ENCODE results near the gene TLCD3A. TPM values are rescaled to one million over a fixed set of nuclear protein-coding genes. Genes with fewer than 3 reads are reported as not detected.

TLCD3A gene
- total RNA-seq, 1 experiment from 2014 or later = 21.6 TPM

DNA sequence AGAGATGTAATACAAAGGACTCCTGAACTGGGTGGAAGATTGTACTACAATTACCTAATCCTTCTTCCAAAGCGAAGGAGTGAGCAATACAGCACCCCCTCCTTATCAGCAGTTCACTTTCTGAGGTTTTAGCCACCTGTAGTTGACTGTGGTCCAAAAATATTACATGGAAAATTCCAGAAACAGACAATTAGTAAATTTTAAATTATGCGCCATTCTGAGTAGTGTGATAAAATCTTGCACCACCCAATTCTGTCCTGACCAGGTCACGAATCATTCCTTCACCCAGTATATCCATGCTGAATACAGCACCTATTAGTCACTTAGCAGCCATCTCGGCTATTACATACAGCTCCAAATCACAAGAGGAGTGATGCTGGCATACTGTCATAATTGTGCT lies 41.0 kb upstream of the TLCD3A start:
- ChIA-PET CTCF (interaction anchor here (0.6 to 1.3 kb wide), 5 partner anchors 9 to 135 kb away, joined by 3 to 5 read pairs (median 3); no protein-coding TSS in a partner anchor), POLR2A (no interaction called here)
- no peaks in the 10 kb centered on the region for H3K27me3 Mint-ChIP-seq (ENCODE audit: low read depth)
- no peaks in the 10 kb centered on the region for H3K9me3 Mint-ChIP-seq
- no peak overlapping the region for H3K4me3 Mint-ChIP-seq
- H3K4me1 Mint-ChIP-seq = peaks cover 9% of the 10 kb centered on the region
- peaks cover 12% of the 10 kb centered on the region for H3K36me3 Mint-ChIP-seq
- ATAC-seq = no peak
- TF ChIP-seq, protein P1, sequence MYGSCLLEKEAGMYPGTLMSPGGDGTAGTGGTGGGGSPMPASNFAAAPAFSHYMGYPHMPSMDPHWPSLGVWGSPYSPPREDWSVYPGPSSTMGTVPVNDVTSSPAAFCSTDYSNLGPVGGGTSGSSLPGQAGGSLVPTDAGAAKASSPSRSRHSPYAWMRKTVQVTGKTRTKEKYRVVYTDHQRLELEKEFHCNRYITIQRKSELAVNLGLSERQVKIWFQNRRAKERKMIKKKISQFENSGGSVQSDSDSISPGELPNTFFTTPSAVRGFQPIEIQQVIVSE (CRISPR knock-in tag; IDR thresholded peaks at IDR 0.05; ENCODE audit: borderline replicate concordance) = no peak
- no peak for TF ChIP-seq ZNF121 (CRISPR knock-in tag; IDR thresholded peaks at IDR 0.05)
- no peak for TF ChIP-seq TP53 (CRISPR knock-in tag; IDR thresholded peaks at IDR 0.05)
- TF ChIP-seq PRRX2 (CRISPR knock-in tag; IDR thresholded peaks at IDR 0.05) = no peak
- TF ChIP-seq SOX15 (CRISPR knock-in tag; IDR thresholded peaks at IDR 0.05) = no peak
- no peak for TF ChIP-seq MXD4 (CRISPR knock-in tag; IDR thresholded peaks at IDR 0.05; ENCODE audit: borderline replicate concordance)
- TF ChIP-seq ELF4 (CRISPR knock-in tag; IDR thresholded peaks at IDR 0.05; ENCODE audit: low read depth) = no peak
- no peak for TF ChIP-seq ZNF317 (CRISPR knock-in tag; IDR thresholded peaks at IDR 0.05; ENCODE audit: borderline replicate concordance, low read depth)
- no peak for TF ChIP-seq EMX1 (CRISPR knock-in tag; IDR thresholded peaks at IDR 0.05)
- TF ChIP-seq, protein P2, sequence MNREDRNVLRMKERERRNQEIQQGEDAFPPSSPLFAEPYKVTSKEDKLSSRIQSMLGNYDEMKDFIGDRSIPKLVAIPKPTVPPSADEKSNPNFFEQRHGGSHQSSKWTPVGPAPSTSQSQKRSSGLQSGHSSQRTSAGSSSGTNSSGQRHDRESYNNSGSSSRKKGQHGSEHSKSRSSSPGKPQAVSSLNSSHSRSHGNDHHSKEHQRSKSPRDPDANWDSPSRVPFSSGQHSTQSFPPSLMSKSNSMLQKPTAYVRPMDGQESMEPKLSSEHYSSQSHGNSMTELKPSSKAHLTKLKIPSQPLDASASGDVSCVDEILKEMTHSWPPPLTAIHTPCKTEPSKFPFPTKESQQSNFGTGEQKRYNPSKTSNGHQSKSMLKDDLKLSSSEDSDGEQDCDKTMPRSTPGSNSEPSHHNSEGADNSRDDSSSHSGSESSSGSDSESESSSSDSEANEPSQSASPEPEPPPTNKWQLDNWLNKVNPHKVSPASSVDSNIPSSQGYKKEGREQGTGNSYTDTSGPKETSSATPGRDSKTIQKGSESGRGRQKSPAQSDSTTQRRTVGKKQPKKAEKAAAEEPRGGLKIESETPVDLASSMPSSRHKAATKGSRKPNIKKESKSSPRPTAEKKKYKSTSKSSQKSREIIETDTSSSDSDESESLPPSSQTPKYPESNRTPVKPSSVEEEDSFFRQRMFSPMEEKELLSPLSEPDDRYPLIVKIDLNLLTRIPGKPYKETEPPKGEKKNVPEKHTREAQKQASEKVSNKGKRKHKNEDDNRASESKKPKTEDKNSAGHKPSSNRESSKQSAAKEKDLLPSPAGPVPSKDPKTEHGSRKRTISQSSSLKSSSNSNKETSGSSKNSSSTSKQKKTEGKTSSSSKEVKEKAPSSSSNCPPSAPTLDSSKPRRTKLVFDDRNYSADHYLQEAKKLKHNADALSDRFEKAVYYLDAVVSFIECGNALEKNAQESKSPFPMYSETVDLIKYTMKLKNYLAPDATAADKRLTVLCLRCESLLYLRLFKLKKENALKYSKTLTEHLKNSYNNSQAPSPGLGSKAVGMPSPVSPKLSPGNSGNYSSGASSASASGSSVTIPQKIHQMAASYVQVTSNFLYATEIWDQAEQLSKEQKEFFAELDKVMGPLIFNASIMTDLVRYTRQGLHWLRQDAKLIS (CRISPR knock-in tag; IDR thresholded peaks at IDR 0.05; ENCODE audit: borderline replicate concordance) = no peak
- TF ChIP-seq, protein P3, sequence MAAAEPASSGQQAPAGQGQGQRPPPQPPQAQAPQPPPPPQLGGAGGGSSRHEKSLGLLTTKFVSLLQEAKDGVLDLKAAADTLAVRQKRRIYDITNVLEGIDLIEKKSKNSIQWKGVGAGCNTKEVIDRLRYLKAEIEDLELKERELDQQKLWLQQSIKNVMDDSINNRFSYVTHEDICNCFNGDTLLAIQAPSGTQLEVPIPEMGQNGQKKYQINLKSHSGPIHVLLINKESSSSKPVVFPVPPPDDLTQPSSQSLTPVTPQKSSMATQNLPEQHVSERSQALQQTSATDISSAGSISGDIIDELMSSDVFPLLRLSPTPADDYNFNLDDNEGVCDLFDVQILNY (CRISPR knock-in tag; IDR thresholded peaks at IDR 0.05) = no peak
- TF ChIP-seq ZNF138 (CRISPR knock-in tag; conservative IDR thresholded peaks at IDR 0.05) = no peak
- TF ChIP-seq NFATC4 (CRISPR knock-in tag; IDR thresholded peaks at IDR 0.05) = no peak
- TF ChIP-seq NR1H2 (CRISPR knock-in tag; IDR thresholded peaks at IDR 0.05) = no peak
- no peak for TF ChIP-seq TEAD4 (CRISPR knock-in tag; IDR thresholded peaks at IDR 0.05)
- TF ChIP-seq ATF1 (CRISPR knock-in tag; IDR thresholded peaks at IDR 0.05) = no peak
- no peak for TF ChIP-seq SP1 (CRISPR knock-in tag; conservative IDR thresholded peaks at IDR 0.05)
- no peak for TF ChIP-seq MYBL2 (CRISPR knock-in tag; IDR thresholded peaks at IDR 0.05)
- TF ChIP-seq, protein P4, sequence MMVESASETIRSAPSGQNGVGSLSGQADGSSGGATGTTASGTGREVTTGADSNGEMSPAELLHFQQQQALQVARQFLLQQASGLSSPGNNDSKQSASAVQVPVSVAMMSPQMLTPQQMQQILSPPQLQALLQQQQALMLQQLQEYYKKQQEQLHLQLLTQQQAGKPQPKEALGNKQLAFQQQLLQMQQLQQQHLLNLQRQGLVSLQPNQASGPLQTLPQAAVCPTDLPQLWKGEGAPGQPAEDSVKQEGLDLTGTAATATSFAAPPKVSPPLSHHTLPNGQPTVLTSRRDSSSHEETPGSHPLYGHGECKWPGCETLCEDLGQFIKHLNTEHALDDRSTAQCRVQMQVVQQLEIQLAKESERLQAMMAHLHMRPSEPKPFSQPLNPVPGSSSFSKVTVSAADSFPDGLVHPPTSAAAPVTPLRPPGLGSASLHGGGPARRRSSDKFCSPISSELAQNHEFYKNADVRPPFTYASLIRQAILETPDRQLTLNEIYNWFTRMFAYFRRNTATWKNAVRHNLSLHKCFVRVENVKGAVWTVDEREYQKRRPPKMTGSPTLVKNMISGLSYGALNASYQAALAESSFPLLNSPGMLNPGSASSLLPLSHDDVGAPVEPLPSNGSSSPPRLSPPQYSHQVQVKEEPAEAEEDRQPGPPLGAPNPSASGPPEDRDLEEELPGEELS (CRISPR knock-in tag; IDR thresholded peaks at IDR 0.05) = no peak
- no peak overlapping the region for H3K27ac Mint-ChIP-seq
- DNase-seq (ENCODE audit: low spot score) = no peak

DNA sequence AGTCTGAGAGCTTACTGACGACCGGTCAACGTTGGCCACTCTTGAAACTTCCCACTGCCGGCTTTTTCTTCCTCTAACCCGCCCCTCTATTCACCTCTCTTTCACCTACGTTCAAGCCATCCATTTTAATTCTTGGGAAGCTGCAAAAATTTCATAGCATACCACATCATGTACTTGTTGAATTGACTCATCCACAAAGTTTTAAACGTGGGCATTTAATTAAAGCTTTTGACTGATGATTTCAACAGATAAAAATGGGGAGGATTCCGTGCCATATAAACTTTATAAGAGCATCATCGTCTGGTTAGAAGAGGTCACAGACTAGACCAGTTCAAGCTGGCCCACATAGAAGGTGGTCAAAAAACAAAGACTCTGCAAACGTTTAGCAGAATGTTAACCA lies 40.3 kb upstream of the TLCD3A start:
- H3K27me3 Mint-ChIP-seq (ENCODE audit: low read depth) = no peaks in the 10 kb centered on the region
- ChIA-PET POLR2A (no interaction called here), CTCF (interaction anchor here (0.6 to 1.2 kb wide), 2 partner anchors 8 to 10 kb away, joined by 3 read pairs; no protein-coding TSS in a partner anchor)
- H3K27ac Mint-ChIP-seq = no peak overlapping the region
- ATAC-seq = no peak
- DNase-seq (ENCODE audit: low spot score) = no peak
- no peaks in the 10 kb centered on the region for H3K9me3 Mint-ChIP-seq
- no peak overlapping the region for H3K4me3 Mint-ChIP-seq
- H3K4me1 Mint-ChIP-seq = peaks cover 9% of the 10 kb centered on the region
- H3K36me3 Mint-ChIP-seq = peaks cover 15% of the 10 kb centered on the region
- no peak for TF ChIP-seq CBFB (CRISPR knock-in tag; IDR thresholded peaks at IDR 0.05; ENCODE audit: low read depth)
- TF ChIP-seq, protein P5, sequence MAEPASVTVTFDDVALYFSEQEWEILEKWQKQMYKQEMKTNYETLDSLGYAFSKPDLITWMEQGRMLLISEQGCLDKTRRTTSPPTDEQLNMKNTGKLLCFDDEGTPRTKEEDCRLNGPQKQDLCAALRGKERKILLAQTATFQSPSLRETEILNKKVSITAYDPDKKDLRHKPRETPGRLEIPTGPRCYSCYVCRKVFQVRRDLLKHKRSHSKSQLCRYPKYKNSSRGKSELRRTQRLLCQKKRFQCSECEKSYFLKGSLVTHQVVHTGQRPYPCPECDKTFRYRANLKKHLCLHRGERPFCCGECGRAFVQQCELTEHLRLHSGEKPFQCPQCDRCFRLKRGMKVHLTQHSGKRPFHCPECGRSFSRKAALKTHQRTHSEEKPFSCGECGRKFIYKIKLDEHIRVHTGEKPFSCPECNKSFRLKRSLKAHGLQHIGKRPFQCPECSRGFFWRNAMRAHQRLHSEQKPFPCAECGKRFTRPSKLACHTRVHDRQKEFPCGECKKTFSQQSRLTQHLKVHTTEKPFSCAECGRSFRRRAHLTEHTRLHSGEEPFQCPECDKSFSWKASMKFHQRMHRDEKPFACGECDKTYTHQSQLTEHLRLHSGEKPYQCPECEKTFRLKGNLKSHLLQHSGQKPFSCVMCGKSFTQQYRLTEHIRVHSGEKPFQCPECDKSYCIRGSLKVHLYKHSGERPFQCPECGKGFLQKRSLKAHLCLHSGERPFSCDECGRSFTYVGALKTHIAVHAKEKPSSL (CRISPR knock-in tag; conservative IDR thresholded peaks at IDR 0.05) = no peak
- TF ChIP-seq TEAD1 (CRISPR knock-in tag; IDR thresholded peaks at IDR 0.05) = no peak
- no peak for TF ChIP-seq SMAD4 (CRISPR knock-in tag; IDR thresholded peaks at IDR 0.05)
- TF ChIP-seq, protein P6, sequence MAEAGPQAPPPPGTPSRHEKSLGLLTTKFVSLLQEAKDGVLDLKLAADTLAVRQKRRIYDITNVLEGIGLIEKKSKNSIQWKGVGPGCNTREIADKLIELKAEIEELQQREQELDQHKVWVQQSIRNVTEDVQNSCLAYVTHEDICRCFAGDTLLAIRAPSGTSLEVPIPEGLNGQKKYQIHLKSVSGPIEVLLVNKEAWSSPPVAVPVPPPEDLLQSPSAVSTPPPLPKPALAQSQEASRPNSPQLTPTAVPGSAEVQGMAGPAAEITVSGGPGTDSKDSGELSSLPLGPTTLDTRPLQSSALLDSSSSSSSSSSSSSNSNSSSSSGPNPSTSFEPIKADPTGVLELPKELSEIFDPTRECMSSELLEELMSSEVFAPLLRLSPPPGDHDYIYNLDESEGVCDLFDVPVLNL (CRISPR knock-in tag; IDR thresholded peaks at IDR 0.05; ENCODE audit: borderline replicate concordance, low read depth) = no peak
- TF ChIP-seq, protein P7, sequence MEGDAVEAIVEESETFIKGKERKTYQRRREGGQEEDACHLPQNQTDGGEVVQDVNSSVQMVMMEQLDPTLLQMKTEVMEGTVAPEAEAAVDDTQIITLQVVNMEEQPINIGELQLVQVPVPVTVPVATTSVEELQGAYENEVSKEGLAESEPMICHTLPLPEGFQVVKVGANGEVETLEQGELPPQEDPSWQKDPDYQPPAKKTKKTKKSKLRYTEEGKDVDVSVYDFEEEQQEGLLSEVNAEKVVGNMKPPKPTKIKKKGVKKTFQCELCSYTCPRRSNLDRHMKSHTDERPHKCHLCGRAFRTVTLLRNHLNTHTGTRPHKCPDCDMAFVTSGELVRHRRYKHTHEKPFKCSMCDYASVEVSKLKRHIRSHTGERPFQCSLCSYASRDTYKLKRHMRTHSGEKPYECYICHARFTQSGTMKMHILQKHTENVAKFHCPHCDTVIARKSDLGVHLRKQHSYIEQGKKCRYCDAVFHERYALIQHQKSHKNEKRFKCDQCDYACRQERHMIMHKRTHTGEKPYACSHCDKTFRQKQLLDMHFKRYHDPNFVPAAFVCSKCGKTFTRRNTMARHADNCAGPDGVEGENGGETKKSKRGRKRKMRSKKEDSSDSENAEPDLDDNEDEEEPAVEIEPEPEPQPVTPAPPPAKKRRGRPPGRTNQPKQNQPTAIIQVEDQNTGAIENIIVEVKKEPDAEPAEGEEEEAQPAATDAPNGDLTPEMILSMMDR (IDR thresholded peaks at IDR 0.05) = no peak

All from WTC11 (cell line).